ENCODE data around the gene ANKRD62.

Gene ANKRD62

DNA sequence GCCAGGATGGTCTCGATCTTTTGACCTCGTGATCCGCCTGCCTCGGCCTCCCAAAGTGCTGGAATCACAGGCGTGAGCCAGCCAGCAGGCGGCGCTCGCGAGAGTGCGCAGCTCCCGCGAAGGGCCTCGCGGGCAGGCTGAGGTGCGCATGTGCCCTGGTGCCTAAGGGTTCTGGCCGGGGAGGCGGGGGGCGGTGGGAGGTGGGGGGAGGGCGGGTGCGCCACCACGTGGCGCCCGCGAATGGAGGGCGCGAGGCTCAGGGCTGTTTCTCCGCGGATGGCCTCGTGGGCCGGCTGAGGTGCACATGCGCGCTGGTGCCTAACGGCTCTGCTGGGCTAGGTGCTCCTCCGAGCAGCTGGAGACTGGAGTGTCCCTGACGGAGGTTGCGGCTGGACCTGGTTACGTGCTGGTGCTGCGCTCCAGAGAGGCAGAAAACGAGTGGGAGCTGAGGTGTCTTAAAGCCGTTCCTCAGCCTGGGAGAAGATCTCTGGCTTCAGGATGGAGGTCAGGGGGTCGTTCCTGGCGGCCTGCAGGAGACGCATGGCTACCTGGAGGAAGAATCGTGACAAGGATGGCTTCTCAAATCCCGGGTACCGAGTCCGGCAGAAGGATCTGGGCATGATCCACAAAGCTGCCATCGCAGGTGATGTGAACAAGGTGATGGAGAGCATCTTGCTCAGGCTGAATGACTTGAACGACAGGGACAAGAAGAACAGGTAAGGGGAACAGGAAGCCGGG lies at the start of gene ANKRD62:
TSS of gene ANKRD62 (plus strand) at position 324 of the 738 bp plus-strand sequence. CDS start at position 499, 175 bp downstream.
- no peak for ATAC-seq

DNA sequence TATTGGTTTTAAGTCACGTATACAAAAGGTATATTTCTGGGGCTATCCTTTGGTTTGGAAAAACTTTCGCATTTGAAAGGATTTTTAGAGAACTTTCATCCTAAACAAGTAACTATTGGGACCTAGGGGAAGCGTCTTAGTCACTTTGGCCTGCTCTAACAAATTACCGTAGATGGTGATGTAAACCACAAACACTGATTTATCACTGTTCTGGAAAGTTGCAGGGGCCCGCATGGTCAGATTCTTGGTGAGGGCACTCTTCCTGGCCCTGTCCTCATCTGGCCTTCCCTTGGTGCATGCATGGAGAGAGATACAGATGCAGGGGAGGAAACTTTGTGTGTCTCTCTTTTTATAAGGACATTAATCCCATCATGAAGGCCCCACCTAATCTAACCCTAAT lies 49.1 kb upstream of the ANKRD62 start:
- ATAC-seq: no peak

DNA sequence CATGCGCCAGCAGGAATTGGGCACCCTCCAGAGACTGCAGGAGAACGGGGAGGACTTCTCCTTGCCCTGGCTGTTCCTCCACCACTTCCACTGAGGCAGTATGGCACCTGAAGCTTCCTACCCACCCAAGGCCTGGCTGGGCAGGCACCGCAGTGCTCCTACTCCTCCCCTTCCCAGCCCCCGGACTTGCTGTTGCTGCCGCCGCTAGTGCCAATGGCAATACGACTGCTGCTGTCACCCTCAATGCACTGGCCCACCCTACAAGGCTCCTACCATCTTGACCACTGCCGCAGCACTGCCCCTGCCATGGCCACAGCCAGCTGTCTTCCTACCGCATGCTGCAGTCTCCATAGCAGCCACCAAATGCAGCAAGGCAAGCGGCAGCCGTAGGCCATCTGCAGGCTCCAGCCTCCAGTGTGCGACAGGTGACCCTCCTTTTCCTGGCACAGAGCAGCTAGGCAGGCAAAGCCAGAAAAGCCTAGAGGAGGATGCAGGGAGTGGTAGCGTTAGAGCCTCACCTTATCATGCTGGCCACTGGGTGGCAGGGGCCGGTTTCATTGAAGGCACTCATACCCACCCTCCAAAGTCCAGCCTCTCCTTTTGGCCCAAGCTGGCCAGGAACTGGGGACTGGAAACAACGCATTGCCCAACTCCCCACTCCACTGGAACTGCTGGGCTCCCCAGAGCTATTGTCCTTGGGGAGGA lies 47.4 kb upstream of the ANKRD62 start:
- no peak for ATAC-seq

DNA sequence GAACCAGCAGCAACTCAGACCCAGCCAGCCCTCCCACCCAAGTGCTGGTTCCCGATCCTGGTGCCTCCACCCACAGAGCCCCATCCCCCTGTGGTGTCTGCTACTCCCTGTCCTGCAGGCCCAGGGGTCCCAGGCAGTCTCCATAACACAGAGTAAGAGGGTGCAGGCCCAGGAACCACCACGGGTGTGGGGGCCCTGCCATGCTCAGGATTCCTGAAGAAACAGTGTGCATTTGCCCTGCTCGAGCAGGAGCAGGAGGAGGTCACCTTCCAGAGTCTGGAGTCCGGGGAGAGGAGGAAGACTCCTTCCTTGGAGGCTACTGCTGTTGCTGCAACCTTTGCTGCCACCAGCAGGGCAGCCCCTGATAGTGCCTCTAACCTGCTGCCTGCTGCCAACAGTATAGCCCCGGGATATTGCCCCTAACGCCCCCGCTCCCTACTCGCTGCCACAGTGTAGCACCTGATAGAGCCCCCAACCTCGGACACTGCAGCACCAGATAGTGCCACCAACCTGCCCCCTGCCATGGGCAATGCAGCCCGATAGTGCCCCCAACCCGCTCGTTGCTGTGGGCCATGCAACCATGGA lies 46.8 kb upstream of the ANKRD62 start:
- ATAC-seq: no peak

DNA sequence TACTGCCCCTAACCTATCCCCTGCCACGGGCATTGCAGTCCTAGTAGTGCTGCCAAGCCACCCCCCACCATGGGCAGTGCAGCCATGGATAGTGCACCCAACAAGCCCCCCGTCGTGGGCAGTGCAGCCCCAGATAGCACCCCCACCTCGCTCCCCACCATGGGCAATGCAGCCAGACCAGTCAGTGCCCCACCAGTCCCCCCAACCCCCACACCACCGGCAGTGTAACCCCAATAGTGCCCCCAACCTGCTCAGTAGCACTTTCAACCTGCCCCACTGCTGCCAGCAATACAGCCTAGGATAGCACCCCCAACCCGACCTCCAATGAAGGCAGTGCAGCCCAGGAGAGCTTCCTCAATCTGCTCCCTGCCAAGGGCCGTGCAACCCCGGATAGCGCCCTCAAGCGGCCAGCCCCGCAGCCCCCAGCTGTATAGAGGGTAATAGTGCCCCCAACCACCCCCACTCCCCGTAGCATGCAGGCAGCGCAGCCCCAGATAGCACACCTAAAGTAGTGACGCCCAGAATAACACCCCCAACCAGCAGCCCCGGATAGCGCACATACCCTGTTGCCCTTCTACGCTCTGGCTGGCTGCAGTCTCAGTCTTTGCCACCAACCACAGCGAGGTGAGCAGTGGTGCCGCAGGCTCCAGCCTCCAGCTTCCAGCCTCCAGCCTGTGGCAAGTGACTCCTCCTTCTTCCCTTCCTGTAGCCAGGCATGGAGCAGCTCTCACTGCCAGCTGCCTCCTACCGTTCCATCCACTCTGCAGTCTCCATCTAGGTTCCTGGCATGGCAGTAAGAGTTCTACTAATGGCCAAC lies 45.4 kb upstream of the ANKRD62 start:
- peak in 1 of 2 donors; percentile 20 for ATAC-seq

DNA sequence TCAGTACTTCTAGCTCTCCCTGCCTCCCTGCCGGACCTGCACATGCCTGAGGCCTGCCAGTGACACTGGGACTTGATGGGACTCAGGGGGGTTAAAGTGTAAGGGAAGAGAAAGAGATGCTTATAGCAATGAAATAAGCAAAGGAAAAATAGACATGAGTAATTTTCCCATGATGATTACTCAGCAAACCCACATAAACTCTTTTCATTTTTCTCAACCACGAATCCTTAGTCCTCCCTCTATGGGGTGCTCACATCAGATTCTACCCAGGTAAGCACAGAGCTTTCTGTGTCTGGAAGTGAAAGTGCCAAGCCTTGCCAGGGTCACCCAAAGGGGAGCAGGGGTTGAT lies 44.8 kb upstream of the ANKRD62 start:
- no peak for ATAC-seq

DNA sequence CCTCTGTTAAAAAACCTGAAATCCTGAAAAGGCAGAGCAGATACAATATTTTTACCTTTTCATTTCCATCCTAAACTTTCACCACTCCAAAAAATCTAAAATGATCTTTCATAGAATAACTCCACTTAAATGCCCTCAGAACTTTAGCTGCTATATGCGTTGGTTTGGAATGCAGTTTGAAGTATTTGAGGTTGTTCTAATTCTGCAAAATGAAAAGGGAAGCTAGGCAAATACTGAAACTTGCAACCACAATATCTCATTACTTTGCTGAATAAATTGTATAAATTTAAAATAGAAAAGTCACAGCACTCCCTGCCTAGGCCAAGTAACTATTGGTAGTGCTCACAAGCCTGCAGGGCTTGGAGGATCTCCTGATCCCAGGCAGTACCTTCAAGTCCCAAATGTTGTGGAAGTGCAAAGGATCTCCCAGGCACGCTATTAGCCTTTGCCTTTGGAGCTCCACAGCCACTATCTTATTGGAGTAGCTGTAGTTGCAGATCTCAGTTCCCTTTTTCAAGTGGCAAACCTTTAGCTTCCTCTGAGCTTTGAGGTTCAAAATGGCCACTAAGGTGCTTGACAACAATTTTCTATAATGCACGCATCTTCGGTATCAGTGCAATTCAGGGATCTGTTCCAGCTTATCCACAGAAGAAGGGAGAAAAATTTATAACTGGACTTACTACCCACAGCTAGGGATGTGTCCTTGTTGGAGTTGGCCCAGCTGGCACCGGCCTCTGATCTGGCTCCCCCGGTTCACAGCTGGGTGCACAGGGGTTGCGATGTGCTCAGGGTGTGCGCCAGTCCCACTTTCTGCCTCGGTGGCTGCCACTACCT lies 43.4 kb upstream of the ANKRD62 start:
- no peak for ATAC-seq

DNA sequence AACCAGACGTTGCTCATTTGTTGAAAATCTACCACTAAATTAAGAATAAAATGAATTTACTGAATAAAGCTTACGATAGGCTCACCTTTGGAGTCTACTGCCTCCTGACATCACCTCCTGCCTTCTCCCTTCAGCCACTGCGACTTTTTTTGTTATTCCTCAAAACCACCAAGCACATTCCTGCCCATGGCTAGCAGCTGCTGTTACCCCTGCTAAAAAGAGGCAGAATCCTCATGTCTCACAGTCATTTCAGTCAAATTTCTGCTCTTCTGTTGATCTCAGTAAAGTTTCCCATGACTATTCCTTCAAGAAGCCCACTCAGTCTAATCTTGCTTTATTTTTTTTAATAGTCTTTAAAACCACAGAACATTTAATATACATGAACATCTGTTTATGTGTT lies 40.8 kb upstream of the ANKRD62 start:
- ATAC-seq: no peak

DNA sequence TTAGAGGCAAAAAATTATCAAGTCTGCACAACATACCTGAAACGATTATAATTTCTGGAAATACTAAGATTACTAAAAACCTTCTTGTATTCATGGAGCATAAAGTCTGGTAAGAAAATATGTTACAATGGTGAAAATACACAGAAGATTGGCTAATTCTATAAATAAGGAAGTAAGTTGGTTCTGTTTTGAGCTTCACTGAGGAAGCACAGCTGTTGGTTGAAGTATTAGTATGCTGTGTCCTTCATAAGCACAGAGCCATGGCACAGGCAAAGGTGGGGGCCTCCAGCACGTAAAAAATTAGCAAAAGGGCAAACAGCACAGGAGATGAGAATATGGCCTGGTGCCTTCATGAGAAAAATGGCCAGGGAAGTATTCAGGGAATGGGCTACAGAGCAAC lies 40.4 kb upstream of the ANKRD62 start:
- no peak for ATAC-seq

DNA sequence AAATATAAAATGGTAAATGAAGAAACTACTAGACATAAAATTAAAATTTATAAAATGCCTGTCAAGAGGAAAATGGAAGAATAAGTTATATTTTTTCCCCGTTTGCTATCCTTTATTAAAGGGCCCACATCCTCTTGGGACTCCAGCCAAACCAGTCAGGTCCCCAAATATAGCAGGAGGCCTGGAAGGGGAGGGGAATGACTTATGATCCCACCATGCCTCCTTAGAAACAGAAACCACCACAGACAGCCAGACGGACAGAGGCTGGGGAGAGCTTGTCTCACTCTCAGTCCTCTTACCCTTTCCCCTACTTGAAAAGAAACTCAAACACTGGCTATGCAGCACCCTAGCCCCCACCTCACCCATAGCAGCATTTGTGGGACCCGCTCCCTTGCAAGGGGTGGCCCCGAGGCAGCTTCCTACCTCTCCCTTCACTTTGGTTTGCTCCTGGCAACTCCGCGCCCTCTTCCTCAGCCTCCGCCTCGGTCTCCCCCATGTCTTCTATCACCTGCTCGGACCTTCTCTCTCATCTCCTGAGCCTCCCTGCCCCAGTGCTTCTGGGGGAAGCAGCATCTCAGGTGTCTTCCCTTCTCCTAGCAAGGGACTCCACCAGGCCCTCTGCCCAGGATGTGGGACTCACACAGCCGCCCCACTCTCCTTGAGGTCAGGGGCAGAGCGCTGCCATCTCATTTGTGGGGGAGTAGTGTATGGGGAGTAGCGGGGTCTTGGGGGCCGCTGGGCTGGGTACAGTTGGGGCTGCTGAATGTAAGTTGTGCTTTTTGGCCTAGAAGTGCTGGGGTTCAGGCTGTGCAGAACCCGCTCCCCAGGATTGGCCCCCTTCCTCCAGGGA lies 37.4 kb upstream of the ANKRD62 start:
- ATAC-seq: no peak

DNA sequence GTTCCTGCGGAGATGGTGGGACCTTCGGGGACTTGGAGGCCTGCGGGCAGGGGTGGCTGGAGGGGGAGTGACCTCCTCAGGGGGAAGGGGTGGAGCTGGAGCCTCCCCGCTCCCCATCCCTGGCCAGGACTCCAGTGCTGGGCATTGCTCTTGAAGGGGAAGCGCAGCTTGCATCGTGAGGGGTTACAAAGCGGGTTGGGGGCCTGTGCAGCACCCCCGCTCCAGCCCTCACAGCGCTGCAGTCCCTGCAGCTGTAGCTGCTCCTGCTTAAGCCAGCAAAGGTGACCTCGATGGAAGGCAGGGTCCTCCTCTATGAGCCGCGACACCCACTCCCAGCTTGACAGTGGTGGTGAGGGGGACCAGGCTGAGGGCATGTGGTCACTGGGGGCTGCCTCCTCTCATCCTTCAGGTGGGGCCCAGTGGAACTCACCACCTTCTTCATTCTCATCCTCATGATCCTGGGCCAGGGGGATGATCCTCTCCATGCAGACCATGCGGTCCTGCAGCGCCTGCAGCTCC lies 36.7 kb upstream of the ANKRD62 start:
- no peak for ATAC-seq

DNA sequence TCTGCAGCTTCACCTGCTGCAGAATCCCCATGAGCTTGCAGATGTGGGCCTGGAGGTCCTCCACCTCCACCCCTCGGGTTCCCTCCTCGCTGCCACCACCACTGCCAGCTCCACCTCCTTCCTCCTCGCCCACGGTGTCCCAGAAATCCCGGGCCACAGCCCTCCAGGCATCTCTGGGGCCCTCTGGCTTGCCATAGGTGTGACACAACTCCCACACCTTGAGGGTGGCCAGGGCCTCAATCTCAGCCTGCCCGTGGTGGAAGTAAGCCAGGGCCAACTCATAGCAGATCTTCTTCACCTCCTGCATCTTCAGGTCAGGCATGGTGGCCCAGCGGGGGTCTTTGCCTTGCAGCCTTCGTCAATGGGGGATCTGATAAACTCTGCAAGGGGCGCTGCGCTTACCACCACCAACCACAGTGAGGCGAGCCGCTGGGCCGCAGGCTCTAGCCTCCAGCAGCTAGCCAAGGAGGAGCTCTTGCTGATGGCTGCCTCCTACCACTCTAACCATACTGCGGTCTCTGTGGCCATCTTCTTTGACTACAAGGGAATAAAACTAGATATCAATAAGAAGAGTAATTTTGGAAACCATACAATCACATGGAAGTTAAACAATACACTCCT lies 36.1 kb upstream of the ANKRD62 start:
- no peak for ATAC-seq

DNA sequence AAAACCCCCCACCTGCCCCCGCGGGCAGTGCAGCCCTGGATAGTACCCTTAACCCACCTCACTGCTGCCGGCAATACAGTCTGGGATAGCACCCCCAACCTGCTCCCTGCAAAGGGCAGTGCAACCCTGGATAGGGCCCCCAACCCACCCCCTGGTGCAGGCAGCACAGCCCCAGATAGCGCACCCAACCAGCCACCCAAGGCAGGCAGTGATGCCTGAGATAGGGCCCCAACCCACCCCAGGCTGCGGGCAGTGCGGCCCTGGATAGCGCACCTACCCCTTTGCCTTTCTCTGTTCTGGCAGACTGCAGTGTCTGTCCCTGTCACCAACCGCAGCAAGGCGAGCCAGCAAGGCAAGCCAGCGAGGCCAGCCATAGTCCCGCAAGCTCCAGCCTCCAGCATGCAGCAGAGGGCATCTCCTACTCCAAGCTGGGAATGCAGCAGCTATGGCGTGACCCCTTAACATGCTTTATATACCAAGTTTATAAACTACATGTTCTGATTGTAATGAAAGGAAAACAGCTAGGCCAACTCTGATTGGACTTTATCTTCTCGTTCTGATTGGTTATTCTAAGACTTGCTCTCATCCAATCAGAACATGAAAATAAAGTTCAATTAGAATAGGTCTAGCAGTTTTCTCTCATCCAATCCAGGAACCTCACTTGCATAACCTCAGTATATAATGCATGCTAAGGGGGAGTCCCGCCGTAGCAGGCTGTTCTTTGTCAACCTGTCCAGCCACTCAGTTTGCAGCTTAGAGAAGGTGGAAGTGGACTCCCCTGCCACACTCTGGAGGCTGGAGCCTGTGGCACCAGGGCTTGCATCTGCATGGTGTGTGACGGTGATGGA lies 34.1 kb upstream of the ANKRD62 start:
- ATAC-seq: no peak

DNA sequence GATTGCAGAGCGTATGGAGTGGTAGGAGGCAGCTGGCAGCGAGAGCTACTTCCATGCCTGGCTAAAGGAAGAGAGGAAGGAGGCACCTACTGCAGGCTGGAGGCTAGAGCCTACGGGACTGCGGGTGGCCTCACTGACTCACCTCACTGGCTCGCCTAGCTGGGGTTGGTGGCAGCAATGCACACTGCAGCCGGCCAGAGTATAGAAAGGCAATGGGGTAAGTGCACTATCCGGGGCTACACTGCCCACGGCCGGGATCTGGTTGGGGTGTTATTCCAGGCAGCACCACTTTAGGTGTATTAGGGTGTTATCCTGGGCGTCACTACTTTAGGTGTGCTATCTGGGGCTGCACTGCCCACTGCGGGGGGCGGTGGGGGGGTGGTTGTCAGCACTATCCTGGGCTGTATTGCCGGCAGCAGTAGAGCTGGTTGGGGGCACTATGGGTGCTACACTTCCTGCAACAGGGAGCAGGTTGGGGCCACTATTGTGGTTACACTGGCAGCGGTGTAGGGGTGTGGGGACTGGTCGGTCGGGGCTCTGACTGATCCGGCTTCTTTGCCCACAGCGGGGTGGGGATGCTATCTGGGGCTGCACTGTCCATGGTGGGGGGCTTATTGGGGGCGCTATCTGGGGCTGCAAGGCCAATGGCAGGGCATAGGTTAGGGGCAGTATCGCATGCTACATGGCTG lies 33.3 kb upstream of the ANKRD62 start:
- no peak for ATAC-seq

DNA sequence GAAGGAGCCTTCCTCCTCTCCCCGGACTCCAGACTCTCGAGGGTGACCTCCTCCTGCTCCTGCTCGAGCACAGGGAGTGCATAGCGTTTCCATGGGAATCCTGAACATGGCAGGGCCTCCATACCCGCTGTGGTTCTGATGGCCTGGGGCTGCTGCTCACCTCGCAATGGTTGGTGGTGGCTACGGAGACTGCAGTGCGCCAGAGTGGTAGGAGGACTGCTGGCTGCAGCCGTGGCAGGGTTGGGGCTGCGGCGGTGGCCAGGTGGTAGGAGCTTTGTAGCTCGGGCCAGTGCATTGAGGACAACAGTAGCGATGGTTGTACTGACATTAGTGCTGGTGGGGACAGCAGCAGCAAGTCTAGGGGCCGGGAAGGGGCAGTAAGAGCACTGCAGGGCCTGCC lies 32.0 kb upstream of the ANKRD62 start:
- ATAC-seq: no peak

DNA sequence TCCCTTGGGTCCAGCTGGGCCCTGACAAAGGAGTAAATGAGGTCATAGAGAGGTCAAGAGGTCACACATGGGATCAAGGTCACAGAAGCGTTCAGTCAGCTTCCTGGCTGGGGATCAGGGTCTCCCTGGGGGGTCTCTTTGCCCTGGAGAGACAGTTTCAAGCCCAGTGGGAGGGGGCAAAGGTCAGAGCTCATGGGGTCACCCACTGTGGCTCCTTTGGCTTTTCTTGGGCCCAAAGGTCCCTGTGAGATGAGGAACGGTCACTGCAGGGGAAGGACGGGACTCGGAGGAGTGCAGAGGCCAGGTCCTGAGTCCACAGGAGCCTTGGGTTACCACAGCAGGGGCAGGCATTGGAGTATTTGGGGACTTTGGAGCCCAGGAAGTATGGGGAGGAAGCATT lies 30.7 kb upstream of the ANKRD62 start:
- no peak for ATAC-seq

DNA sequence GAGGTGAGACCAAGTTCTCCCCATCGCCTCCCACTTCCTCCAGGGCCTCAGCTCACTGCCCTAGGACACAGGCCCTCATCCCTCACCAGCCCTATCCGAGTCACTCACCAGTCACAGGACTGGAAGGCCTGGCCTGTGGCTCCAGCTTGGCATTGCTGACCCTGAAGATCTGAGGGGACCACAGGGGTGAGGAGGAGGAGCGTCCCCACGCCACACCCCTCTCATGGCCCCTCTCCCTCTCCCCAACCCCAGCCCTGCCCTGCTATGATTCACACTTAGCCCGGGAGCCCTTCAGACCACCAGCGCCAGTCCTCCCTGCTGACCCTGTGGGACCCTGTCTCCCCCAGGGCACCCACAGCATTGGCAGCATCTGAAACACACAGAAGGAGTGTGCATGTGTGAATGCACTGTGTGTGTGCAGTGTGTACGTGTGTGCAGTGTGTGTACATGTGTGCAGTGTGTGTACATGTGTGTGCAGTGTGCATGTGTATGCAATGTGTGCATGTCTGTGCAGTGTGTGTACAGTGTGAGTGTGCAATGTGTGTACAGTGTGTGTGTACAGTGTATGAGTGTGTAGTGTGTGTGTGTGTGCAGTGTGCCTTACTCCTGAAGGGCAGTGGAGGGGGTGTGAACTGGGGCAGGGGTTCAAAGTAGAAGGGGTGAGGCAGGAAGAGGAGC lies 29.4 kb upstream of the ANKRD62 start:
- ATAC-seq: no peak

DNA sequence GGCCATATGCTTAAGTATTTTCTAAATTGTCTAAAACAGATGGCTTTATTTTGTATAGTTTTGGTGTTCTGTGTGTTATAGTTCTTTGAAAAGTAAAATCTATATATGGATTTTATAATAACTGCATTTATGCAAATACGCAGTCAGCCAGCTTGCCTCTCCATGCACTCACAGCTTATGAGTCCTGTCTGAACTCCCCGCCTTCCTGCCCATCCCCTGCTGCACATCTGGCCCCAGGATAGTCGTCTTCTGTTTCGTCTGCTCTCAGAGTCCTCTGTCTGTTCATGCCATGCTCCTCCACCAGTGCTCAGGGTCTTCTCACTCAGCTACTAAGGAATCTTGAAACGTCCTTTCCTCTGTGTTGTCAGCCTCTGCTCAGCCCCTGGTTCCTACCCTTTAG lies 28.2 kb upstream of the ANKRD62 start:
- no peak for ATAC-seq

All from activated CD4-positive, CD25-positive, alpha-beta regulatory T cell treated with anti-CD3 and anti-CD28 coated beads, Interleukin-2, amount 50 U/mL, for 24 hours (primary cell).